ENCODE results near the gene CARD14. TPM values are rescaled to one million over a fixed set of nuclear protein-coding genes. Genes with fewer than 3 reads are reported as not detected.

CARD14 gene
- total and polyA plus RNA-seq, 2 of the 13 experiments (the other 11 are each of a cell fraction or from before 2014, with no cell fraction given), result 0.11 TPM; not detected in 1

DNA sequence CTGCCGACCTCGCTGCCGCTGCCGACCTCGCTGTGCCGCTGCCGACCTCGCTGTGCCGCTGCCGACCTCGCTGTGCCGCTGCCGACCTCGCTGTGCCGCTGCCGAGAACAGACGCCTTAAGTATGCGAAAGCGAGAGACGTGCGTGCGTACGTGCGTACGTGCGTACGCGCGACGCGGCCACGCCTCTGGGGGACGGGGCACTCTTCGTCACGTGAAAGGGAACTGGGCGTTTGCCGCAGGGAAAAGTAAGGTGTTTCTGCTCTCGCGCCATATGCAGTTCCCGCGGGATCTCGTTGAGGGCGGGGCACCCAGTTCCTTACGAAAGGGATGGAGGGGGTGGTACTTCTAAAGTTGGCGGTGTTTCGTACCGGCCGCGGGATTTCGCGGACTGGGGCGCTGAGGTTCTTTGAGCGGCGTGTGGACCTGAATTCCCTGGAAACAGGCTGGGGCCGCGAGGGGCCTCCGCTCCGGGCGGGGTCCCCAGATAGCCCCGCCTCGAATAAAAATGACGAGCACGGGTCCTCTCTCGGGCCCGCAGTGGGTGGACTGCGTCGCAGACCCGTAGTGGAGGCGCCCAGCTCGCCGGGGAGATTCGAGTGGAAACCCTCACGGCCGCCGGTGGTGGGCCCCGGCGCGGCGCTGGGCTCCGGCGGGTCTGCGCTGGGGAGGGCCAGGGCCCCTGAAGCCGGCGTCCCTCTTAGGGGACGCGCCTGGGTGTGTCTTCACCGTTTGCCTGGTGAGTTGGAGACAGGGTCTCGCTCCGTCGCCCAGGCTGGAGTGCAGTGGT lies 22.6 kb upstream of the CARD14 start, which contains the start of gene EIF4A3 (continued):
- TF ChIP-seq, protein P1, sequence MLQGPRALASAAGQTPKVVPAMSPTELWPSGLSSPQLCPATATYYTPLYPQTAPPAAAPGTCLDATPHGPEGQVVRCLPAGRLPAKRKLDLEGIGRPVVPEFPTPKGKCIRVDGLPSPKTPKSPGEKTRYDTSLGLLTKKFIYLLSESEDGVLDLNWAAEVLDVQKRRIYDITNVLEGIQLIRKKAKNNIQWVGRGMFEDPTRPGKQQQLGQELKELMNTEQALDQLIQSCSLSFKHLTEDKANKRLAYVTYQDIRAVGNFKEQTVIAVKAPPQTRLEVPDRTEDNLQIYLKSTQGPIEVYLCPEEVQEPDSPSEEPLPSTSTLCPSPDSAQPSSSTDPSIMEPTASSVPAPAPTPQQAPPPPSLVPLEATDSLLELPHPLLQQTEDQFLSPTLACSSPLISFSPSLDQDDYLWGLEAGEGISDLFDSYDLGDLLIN (CRISPR knock-in tag; IDR thresholded peaks at IDR 0.05; ENCODE audit: borderline replicate concordance), result peak; percentile 87; the same call in 1 of the 2 replicates
- TF ChIP-seq SMAD1 (CRISPR knock-in tag; IDR thresholded peaks at IDR 0.05; ENCODE audit: borderline replicate concordance, low read depth) (peak; percentile 98; the same call in 1 of the 2 replicates), TAF15 (IDR thresholded peaks at IDR 0.05; ENCODE audit: low read depth, low read length, poor library complexity, severe bottlenecking) (no peak), HOXA9 (CRISPR knock-in tag; IDR thresholded peaks at IDR 0.05; ENCODE audit: borderline replicate concordance) (peak; percentile 34; the same call in 1 of the 2 replicates), EP300 (IDR thresholded peaks at IDR 0.05; ENCODE audit: low read depth in 2 of 2, low read length in 2 of 2) (peak in 1 of 2 experiments; percentile 16; a peak in 1 of 4 replicates), EP300 (CRISPR knock-in tag; IDR thresholded peaks at IDR 0.05; ENCODE audit: borderline replicate concordance) (peak; percentile 64), THAP11 (CRISPR knock-in tag; IDR thresholded peaks at IDR 0.05) (peak; percentile 94), DNMT1 (CRISPR knock-in tag; IDR thresholded peaks at IDR 0.05) (peak; percentile 100), NR2F6 (IDR thresholded peaks at IDR 0.05) (no peak), NR2F6 (CRISPR knock-in tag; IDR thresholded peaks at IDR 0.05) (peak; percentile 78), NFIB (CRISPR knock-in tag; IDR thresholded peaks at IDR 0.05; ENCODE audit: borderline replicate concordance) (no peak), ZSCAN22 (CRISPR knock-in tag; IDR thresholded peaks at IDR 0.05) (0 out of 2 replicates have a peak, but pooled peaks have one; percentile 20), NR2C2 (CRISPR knock-in tag; IDR thresholded peaks at IDR 0.05; ENCODE audit: borderline replicate concordance) (peak; percentile 82), ZNF761 (CRISPR knock-in tag; conservative IDR thresholded peaks at IDR 0.05) (peak; percentile 95), SRF (IDR thresholded peaks at IDR 0.05; ENCODE audit: low read depth, low read length) (no peak), FOXO1 (CRISPR knock-in tag; IDR thresholded peaks at IDR 0.05) (peak; percentile 77), ZNF614 (CRISPR knock-in tag; IDR thresholded peaks at IDR 0.05; ENCODE audit: borderline replicate concordance) (no peak), STAG1 (CRISPR knock-in tag; IDR thresholded peaks at IDR 0.05) (peak; percentile 10; the same call in 1 of the 2 replicates)
- TF ChIP-seq, protein P2, sequence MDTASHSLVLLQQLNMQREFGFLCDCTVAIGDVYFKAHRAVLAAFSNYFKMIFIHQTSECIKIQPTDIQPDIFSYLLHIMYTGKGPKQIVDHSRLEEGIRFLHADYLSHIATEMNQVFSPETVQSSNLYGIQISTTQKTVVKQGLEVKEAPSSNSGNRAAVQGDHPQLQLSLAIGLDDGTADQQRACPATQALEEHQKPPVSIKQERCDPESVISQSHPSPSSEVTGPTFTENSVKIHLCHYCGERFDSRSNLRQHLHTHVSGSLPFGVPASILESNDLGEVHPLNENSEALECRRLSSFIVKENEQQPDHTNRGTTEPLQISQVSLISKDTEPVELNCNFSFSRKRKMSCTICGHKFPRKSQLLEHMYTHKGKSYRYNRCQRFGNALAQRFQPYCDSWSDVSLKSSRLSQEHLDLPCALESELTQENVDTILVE (CRISPR knock-in tag; IDR thresholded peaks at IDR 0.05), result peak; percentile 65; the same call in 1 of the 2 replicates
- TF ChIP-seq, protein P3, sequence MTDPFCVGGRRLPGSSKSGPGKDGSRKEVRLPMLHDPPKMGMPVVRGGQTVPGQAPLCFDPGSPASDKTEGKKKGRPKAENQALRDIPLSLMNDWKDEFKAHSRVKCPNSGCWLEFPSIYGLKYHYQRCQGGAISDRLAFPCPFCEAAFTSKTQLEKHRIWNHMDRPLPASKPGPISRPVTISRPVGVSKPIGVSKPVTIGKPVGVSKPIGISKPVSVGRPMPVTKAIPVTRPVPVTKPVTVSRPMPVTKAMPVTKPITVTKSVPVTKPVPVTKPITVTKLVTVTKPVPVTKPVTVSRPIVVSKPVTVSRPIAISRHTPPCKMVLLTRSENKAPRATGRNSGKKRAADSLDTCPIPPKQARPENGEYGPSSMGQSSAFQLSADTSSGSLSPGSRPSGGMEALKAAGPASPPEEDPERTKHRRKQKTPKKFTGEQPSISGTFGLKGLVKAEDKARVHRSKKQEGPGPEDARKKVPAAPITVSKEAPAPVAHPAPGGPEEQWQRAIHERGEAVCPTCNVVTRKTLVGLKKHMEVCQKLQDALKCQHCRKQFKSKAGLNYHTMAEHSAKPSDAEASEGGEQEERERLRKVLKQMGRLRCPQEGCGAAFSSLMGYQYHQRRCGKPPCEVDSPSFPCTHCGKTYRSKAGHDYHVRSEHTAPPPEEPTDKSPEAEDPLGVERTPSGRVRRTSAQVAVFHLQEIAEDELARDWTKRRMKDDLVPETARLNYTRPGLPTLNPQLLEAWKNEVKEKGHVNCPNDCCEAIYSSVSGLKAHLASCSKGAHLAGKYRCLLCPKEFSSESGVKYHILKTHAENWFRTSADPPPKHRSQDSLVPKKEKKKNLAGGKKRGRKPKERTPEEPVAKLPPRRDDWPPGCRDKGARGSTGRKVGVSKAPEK (CRISPR knock-in tag; IDR thresholded peaks at IDR 0.05; ENCODE audit: borderline replicate concordance), result no peak
- TF ChIP-seq, protein P4, sequence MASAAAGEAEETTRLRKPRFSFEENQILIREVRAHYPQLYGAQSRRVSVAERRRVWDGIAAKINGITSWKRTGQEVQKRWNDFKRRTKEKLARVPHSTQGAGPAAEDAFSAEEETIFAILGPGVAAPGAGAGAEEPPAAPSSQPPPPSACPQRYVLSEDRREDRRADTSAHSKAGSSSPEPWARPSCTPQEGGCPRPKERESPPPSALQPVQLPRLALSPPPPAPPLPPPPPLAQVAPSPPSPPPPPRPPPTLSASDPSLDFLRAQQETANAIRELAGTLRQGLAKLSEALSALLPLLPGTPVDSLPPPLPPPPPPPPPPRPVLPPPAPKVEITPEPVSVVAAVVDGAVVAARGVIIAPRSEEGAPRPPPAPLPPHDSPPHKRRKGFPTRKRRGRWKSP (CRISPR knock-in tag; IDR thresholded peaks at IDR 0.05), result peak; percentile 92; the same call in 1 of the 2 replicates
- TF ChIP-seq, protein P5, sequence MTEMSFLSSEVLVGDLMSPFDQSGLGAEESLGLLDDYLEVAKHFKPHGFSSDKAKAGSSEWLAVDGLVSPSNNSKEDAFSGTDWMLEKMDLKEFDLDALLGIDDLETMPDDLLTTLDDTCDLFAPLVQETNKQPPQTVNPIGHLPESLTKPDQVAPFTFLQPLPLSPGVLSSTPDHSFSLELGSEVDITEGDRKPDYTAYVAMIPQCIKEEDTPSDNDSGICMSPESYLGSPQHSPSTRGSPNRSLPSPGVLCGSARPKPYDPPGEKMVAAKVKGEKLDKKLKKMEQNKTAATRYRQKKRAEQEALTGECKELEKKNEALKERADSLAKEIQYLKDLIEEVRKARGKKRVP (CRISPR knock-in tag; IDR thresholded peaks at IDR 0.05), result peak in 1 of 2 experiments; percentile 49; a peak in 1 of 4 replicates
